GM21423 (cell line): ENCODE results near the gene CCL26.
"Not testable (repeated sequence)": the region's sequence is repeated elsewhere in the genome, so short reads cannot be mapped to it uniquely, and the experiment has no call there.

ENCODE experiments used
- ATAC-seq: cut with Tn5 transposase; IDR thresholded peaks from one replicate; pipeline ENCODE4 v1.9.1; 2021; ENCODE audit warnings: mild to moderate bottlenecking, moderate library complexity; ENCODE audit not compliant: unreplicated experiment

Gene CCL26

GRCh38 chr7:75793676-75794075 lies 21.7 kb upstream of the CCL26 start:
- ATAC-seq: no peak

GRCh38 chr7:75792567-75792966 lies 20.6 kb upstream of the CCL26 start:
- not testable (repeated sequence) for ATAC-seq

GRCh38 chr7:75789361-75789924 lies 17.4 kb upstream of the CCL26 start:
- no peak for ATAC-seq

- not testable (repeated sequence) for ATAC-seq
Measured at GRCh38 chr7:75788154-75788847, 16.3 kb upstream of the CCL26 start.

GRCh38 chr7:75783058-75783457 lies 11.0 kb upstream of the CCL26 start:
- not testable (repeated sequence) for ATAC-seq

- not testable (repeated sequence) for ATAC-seq
Measured at GRCh38 chr7:75780647-75781273, 8.7 kb upstream of the CCL26 start.

GRCh38 chr7:75779516-75779915 lies 7.5 kb upstream of the CCL26 start:
- not testable (repeated sequence) for ATAC-seq

- ATAC-seq: not testable (repeated sequence)
Measured at GRCh38 chr7:75779035-75779434, 7.0 kb upstream of the CCL26 start.

GRCh38 chr7:75776295-75776971 lies 4.4 kb upstream of the CCL26 start:
- ATAC-seq: no peak

- not testable (repeated sequence) for ATAC-seq
Measured at GRCh38 chr7:75773958-75774357, 1.9 kb upstream of the CCL26 start.

- ATAC-seq: no peak
Measured at GRCh38 chr7:75771224-75771623, 787 bp downstream of the CCL26 start.

- ATAC-seq: no peak
Measured at GRCh38 chr7:75762350-75762917, 9.6 kb downstream of the CCL26 start.

GRCh38 chr7:75761801-75762200 lies 10.2 kb downstream of the CCL26 start:
- not testable (repeated sequence) for ATAC-seq

GRCh38 chr7:75758491-75758890 lies 13.5 kb downstream of the CCL26 start:
- ATAC-seq: no peak

- ATAC-seq: no peak
Measured at GRCh38 chr7:75757860-75758259, 14.2 kb downstream of the CCL26 start.

GRCh38 chr7:75756991-75757676 lies 14.9 kb downstream of the CCL26 start:
- no peak for ATAC-seq

GRCh38 chr7:75756206-75756990 lies 15.6 kb downstream of the CCL26 start:
- no peak for ATAC-seq

GRCh38 chr7:75743455-75743859 lies 28.6 kb downstream of the CCL26 start:
- ATAC-seq: no peak

- no peak for ATAC-seq
Measured at GRCh38 chr7:75740846-75741497, 31.0 kb downstream of the CCL26 start.
